ENCODE data around the gene CHMP5. TPM values are rescaled to one million over a fixed set of nuclear protein-coding genes. Genes with fewer than 3 reads are reported as not detected.

Gene CHMP5
- total RNA-seq, 1 donor from 2014 or later, result 84.9 TPM

DNA sequence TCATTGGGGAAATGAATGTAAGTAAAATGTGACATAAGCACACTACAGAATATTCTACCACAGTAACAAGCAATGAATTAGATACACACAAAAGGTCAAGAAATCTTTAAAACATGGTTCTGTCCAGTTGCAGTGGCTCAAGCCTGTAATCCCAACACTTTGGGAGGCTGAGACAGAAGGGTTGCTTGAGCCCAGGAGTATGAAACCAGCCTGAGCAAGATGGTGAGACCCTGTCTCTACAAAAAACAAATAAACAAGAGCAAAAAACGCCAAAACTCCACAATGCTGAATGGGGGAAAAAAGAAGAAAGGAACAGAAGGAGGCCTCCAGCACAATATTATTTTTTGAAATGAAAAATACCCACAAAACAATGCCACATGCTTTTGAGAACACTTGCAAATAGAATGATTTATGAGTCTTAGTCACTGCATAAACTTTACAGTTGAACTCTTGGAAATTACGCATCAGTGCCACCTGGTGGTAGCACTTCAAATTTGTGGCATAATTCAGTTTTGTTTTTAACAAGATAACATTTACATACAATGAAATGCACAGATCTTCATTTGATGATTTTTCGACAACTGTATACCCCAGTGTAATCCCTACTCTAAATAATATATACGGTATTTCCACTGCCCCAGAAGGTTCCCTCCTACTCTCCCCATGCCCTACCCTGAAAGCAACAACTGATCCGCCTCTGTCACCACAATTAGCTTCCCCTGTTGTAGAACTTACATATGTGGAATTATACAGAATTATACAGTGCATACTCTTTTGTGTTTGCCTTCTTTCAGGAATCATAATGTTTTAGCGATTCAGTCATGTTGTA is 39.3 kb upstream of the CHMP5 start:
- no peaks in the 10 kb centered on the region for H3K27me3 ChIP-seq (ENCODE audit: control insufficient read depth, insufficient read depth, low read length)
- peak; percentile 42 for DNase-seq (ENCODE audit: low read depth)

DNA sequence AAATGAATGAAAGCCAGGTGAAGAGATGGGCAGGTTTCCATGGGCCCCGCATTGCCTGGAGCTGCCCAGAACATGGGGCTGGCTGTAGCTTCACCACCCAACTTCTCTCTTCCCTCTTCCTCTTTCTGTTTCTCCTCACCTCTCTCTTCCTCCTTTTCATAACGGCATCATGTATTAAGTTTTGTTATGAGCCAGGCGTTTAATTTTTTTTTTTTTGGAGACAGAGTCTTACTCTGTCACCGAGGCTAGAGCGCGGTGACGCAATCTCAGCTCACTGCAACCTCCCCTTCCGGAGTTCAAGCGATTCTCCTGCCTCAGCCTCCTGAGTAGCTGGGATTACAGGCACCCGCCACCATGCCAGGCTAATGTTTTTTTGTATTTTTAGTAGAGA is 37.8 kb upstream of the CHMP5 start:
- no peaks in the 10 kb centered on the region for H3K27me3 ChIP-seq (ENCODE audit: control insufficient read depth, insufficient read depth, low read length)
- H3K4me3 ChIP-seq (ENCODE audit: low read depth, low read length), result no peak overlapping the region
- TF ChIP-seq, protein P1, sequence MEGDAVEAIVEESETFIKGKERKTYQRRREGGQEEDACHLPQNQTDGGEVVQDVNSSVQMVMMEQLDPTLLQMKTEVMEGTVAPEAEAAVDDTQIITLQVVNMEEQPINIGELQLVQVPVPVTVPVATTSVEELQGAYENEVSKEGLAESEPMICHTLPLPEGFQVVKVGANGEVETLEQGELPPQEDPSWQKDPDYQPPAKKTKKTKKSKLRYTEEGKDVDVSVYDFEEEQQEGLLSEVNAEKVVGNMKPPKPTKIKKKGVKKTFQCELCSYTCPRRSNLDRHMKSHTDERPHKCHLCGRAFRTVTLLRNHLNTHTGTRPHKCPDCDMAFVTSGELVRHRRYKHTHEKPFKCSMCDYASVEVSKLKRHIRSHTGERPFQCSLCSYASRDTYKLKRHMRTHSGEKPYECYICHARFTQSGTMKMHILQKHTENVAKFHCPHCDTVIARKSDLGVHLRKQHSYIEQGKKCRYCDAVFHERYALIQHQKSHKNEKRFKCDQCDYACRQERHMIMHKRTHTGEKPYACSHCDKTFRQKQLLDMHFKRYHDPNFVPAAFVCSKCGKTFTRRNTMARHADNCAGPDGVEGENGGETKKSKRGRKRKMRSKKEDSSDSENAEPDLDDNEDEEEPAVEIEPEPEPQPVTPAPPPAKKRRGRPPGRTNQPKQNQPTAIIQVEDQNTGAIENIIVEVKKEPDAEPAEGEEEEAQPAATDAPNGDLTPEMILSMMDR (IDR thresholded peaks at IDR 0.05; ENCODE audit: insufficient read depth, low read length, poor library complexity, severe bottlenecking), result no peak
- DNase-seq (ENCODE audit: low read depth), result no peak
- H3K36me3 ChIP-seq (ENCODE audit: control insufficient read depth, insufficient read depth, low read length), result no peaks in the 10 kb centered on the region

More for the DNA sequence above, 39.3 kb upstream of the CHMP5 start:
- TF ChIP-seq, protein P1 (IDR thresholded peaks at IDR 0.05; ENCODE audit: insufficient read depth, low read length, poor library complexity, severe bottlenecking), result peak; percentile 47
- Histone ChIP-seq H3K36me3 (ENCODE audit: control insufficient read depth, insufficient read depth, low read length) (no peaks in the 10 kb centered on the region), H3K4me3 (ENCODE audit: low read depth, low read length) (no peak overlapping the region)

DNA sequence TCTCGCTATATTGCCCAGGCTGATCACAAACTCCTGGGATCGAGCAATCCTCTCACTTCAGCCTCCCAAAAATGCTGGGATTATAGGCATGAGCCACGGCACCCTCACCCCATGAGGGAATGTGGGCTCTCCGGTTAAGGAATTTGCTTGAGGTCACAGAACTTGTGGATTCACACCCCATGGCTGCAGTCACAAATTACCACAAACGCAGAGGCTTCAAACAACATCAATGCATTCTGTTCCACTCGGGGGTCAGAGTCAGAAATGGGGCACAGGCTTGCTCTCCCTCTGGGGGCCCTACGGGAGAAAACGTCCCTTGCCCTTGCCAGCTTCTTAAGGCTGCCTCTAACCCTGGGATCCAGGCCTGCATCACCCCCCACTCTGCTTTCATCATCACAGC is 37.1 kb upstream of the CHMP5 start:
- Histone ChIP-seq H3K4me3 (ENCODE audit: low read depth, low read length) (no peak overlapping the region), H3K36me3 (ENCODE audit: control insufficient read depth, insufficient read depth, low read length) (no peaks in the 10 kb centered on the region), H3K27me3 (ENCODE audit: control insufficient read depth, insufficient read depth, low read length) (no peaks in the 10 kb centered on the region)
- DNase-seq (ENCODE audit: low read depth), result no peak
- TF ChIP-seq, protein P1 (IDR thresholded peaks at IDR 0.05; ENCODE audit: insufficient read depth, low read length, poor library complexity, severe bottlenecking), result no peak

DNA sequence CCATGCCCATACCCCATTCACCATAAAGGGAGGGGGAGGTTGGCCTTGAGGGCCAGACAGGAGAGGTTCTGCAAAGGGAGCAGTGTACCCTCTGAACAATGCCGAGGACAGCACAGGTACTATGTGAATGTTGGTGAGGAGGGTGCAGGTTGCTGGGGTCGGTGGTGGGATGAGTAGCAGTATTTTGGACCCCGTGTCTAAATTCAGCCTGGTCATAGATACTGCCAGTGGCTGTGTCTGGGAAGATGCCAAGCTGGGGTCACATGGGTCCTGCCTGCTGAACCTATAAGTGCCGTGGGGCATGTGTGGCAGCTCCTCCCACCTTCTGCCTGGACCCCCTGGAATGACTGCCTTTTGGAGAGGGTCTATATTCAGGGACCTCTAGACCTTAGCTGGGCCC is 36.2 kb upstream of the CHMP5 start:
- Histone ChIP-seq H3K36me3 (ENCODE audit: control insufficient read depth, insufficient read depth, low read length) (no peaks in the 10 kb centered on the region), H3K4me3 (ENCODE audit: low read depth, low read length) (no peak overlapping the region), H3K27me3 (ENCODE audit: control insufficient read depth, insufficient read depth, low read length) (no peaks in the 10 kb centered on the region)
- TF ChIP-seq, protein P1 (IDR thresholded peaks at IDR 0.05; ENCODE audit: insufficient read depth, low read length, poor library complexity, severe bottlenecking), result no peak
- no peak for DNase-seq (ENCODE audit: low read depth)

DNA sequence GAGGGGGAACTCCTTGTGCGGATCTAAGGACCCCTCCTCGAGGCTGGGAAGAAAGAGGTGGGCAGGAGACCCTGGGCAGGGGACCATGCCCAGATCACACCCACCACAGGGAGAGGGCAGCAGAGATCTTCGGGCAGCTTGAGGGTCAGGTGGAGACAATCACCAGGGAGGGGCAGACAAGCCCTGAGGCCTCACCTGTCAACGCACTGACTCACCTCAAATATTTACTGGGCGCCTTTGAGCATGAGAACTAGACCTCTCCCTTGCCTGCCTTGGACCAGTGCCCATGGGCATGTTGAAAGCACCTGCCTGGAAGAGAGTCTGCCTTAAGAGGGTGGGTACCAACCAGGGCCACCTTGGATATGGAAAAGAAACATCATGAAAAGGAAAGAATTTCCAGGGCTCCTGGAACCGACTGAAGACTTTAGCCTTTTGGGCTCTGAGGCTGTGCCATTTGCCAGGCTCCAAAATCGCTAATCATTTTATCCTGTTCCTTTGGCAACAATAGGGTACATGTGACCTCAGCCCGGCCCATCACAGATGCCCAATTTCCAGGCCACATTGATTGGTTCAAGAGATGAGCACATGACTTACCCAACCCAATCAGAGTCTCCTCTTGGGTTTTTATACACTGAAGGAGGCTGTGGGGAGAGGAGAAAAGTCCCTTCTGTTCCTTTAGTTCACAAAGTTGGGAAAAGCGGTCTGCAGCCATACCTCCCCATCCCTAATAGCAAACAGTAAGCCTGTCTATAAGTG is 35.3 kb upstream of the CHMP5 start:
- DNase-seq (ENCODE audit: low read depth), result peak; percentile 55
- TF ChIP-seq, protein P1 (IDR thresholded peaks at IDR 0.05; ENCODE audit: insufficient read depth, low read length, poor library complexity, severe bottlenecking), result peak; percentile 47

More for the DNA sequence above, 35.3 kb upstream of the CHMP5 start:
- Histone ChIP-seq H3K36me3 (ENCODE audit: control insufficient read depth, insufficient read depth, low read length) (no peaks in the 10 kb centered on the region), H3K27me3 (ENCODE audit: control insufficient read depth, insufficient read depth, low read length) (no peaks in the 10 kb centered on the region), H3K4me3 (ENCODE audit: low read depth, low read length) (no peak overlapping the region)

Data from kidney epithelial cell (primary cell).